Measurements from ENCODE around the gene HHATL. TPM values are rescaled to one million over a fixed set of nuclear protein-coding genes. Genes with fewer than 3 reads are reported as not detected.
A peak's percentile ranks its signal among the peaks of the same experiment; 100 is the strongest.

Gene HHATL
- total RNA-seq, 1 donor from 2014 or later: 552 TPM

- Histone ChIP-seq H3K27ac (replicated peaks) (peak overlapping the region; percentile 93), H3K4me3 (no peak overlapping the region), H3K9me3 (replicated peaks) (peaks cover 11% of the 10 kb centered on the region), H3K4me1 (peaks cover 30% of the 10 kb centered on the region), H3K27me3 (ENCODE audit: low read depth) (peaks cover 23% of the 10 kb centered on the region), H3K36me3 (no peaks in the 10 kb centered on the region)
- no peak for TF ChIP-seq CTCF (IDR thresholded peaks at IDR 0.05; ENCODE audit: borderline replicate concordance)
- no peak for DNase-seq
- intact Hi-C loops (cut with micrococcal nuclease): no loop called here
Observed at GRCh38 chr3:42682301-42683070, 20.1 kb downstream of the HHATL start.

DNA sequence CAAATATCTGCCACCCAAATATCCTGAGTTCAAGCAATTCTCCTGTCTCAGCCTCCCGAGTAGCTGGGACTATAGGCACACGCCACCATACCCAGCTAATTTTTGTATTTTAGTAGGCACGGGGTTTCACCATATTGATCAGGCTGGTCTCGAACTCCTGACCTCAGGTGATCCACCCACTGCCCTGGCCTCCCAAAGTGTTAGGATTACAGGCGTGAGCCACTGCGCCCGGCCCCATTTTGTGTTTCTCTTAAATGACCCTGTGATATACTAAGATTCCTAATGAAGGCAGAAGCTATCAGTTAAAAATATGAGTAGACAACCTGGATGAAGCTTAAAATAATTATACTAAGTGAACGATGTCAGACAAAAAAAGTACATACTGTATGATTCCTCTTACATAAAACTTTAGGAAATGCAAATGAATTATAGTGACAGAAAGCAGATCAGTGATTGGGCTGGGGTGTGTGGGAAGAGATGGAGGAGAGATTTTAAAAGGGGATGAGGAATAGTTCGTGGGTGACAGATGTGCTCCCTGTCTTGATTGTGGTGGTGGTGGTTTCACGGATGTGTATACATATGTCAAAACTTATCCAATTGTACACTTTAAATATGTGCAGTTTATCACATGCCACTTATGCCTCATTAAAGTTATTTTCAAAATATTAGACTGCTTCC, 21.1 kb downstream of the HHATL start:
- no peak for DNase-seq
- H3K27me3 ChIP-seq (ENCODE audit: low read depth): peaks cover 19% of the 10 kb centered on the region
- H3K27ac ChIP-seq (replicated peaks): no peak overlapping the region
- H3K4me3 ChIP-seq: no peak overlapping the region
- peaks cover 15% of the 10 kb centered on the region for H3K9me3 ChIP-seq (replicated peaks)
- intact Hi-C loops (cut with micrococcal nuclease): no loop called here
- H3K36me3 ChIP-seq: no peaks in the 10 kb centered on the region
- TF ChIP-seq CTCF (IDR thresholded peaks at IDR 0.05; ENCODE audit: borderline replicate concordance): no peak
- peaks cover 27% of the 10 kb centered on the region for H3K4me1 ChIP-seq

GRCh38 chr3:42680806-42681205, 21.8 kb downstream of the HHATL start:
- Histone ChIP-seq H3K4me1 (peaks cover 23% of the 10 kb centered on the region), H3K27me3 (ENCODE audit: low read depth) (peaks cover 12% of the 10 kb centered on the region), H3K4me3 (no peak overlapping the region), H3K36me3 (no peaks in the 10 kb centered on the region), H3K9me3 (replicated peaks) (peaks cover 20% of the 10 kb centered on the region), H3K27ac (replicated peaks) (no peak overlapping the region)
- intact Hi-C loops (cut with micrococcal nuclease): no loop called here
- TF ChIP-seq CTCF (IDR thresholded peaks at IDR 0.05; ENCODE audit: borderline replicate concordance): no peak
- no peak for DNase-seq

DNA sequence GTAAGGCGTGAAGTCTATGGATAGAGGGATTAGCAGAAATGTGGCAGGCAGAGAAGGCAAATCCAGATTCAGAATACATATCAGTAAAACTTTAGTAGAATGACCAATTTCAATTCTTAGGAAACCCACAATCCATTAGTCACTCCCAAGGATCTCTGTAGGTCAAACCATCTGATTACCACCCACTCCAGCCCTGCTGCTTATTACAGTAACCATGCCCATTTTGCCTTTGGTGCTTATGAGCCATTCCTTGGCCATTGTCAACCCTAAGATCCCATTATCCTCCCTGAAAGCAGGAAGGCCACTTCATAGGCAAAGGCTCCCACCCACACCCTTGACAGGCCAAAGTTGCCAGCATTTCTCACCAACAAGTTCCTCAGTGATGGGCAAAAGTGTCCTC, 22.3 kb downstream of the HHATL start:
- intact Hi-C loops (cut with micrococcal nuclease): no loop called here
- Histone ChIP-seq H3K4me3 (no peak overlapping the region), H3K9me3 (replicated peaks) (peaks cover 22% of the 10 kb centered on the region), H3K36me3 (no peaks in the 10 kb centered on the region), H3K27ac (replicated peaks) (no peak overlapping the region), H3K27me3 (ENCODE audit: low read depth) (peaks cover 6% of the 10 kb centered on the region), H3K4me1 (peaks cover 17% of the 10 kb centered on the region)
- no peak for TF ChIP-seq CTCF (IDR thresholded peaks at IDR 0.05; ENCODE audit: borderline replicate concordance)
- DNase-seq: no peak

GRCh38 chr3:42678447-42678846, 24.2 kb downstream of the HHATL start:
- Histone ChIP-seq H3K36me3 (no peaks in the 10 kb centered on the region), H3K4me1 (peaks cover 3% of the 10 kb centered on the region), H3K27ac (replicated peaks) (no peak overlapping the region), H3K9me3 (replicated peaks) (peaks cover 22% of the 10 kb centered on the region), H3K4me3 (no peak overlapping the region), H3K27me3 (ENCODE audit: low read depth) (no peaks in the 10 kb centered on the region)
- DNase-seq: no peak
- no peak for TF ChIP-seq CTCF (IDR thresholded peaks at IDR 0.05; ENCODE audit: borderline replicate concordance)
- intact Hi-C loops (cut with micrococcal nuclease): no loop called here
